Activated CD8-positive, alpha-beta T cell treated with anti-CD3 and anti-CD28 coated beads, Interleukin-2, amount 10 ng/mL, durations not matched to agents 7 days and 5 days (primary cell): ENCODE results near the gene APOF. TPM values are rescaled to one million over a fixed set of nuclear protein-coding genes. Genes with fewer than 3 reads are reported as not detected.

Experiments
- ATAC-seq: fragments of 150-1000 bp; cut with Tn5 transposase; one replicate; pipeline ENCODE4 v1.10.0; 2021; ENCODE audit warnings: moderate library complexity
- CTCF ChIA-PET: fragments of 350-600 bp; sonication (Branson Sonifier 250); formaldehyde crosslinking; loops from one replicate; lab custom pipeline; 2021; ENCODE audit warnings: antibody characterized with exemption; lab: Charles Lee
- POLR2A ChIA-PET: fragments of 350-600 bp; sonication (Branson Sonifier 250); formaldehyde crosslinking; loops from one replicate; lab custom pipeline; 2021; ENCODE audit warnings: antibody characterized with exemption; lab: Charles Lee
- DNase-seq: peaks from one replicate; pipeline ENCODE4 v3.0.0-alpha.2; 2020
- H3K27ac Mint-ChIP-seq: one replicate; pipeline ENCODE4 v1.8.0; 2021; ENCODE audit warnings: mild to moderate bottlenecking, mixed read lengths
- H3K27me3 Mint-ChIP-seq: one replicate; pipeline ENCODE4 v1.8.0; 2021; ENCODE audit warnings: low read depth, mixed read lengths
- H3K36me3 Mint-ChIP-seq: one replicate; pipeline ENCODE4 v1.8.0; 2021; ENCODE audit warnings: low read depth, mixed read lengths
- H3K4me1 Mint-ChIP-seq: one replicate; pipeline ENCODE4 v1.8.0; 2021; ENCODE audit warnings: low read depth, mixed read lengths
- H3K4me3 Mint-ChIP-seq: one replicate; pipeline ENCODE4 v1.8.0; 2021; ENCODE audit warnings: mild to moderate bottlenecking, mixed read lengths
- H3K9me3 Mint-ChIP-seq: one replicate; pipeline ENCODE4 v1.8.0; 2022; ENCODE audit warnings: mixed read lengths; ENCODE audit not compliant: insufficient read depth
- total RNA-seq, 2 experiments: library from RNA; stranded (reverse); gene quantifications; one replicate each; pipeline ENCODE4 v1.2.3, GENCODE V29; 2021

Gene APOF
- total RNA-seq, 2 experiments from 2014 or later = not detected

GRCh38 chr12:56389412-56389811, 26.8 kb upstream of the APOF start:
- H3K4me1 Mint-ChIP-seq = no peaks in the 10 kb centered on the region
- ChIA-PET POLR2A (no interaction called here), CTCF (no interaction called here)
- H3K9me3 Mint-ChIP-seq = no peaks in the 10 kb centered on the region
- H3K27me3 Mint-ChIP-seq = peaks cover 5% of the 10 kb centered on the region
- no peak overlapping the region for H3K4me3 Mint-ChIP-seq
- H3K36me3 Mint-ChIP-seq = no peaks in the 10 kb centered on the region
- no peak overlapping the region for H3K27ac Mint-ChIP-seq
- DNase-seq = no peak
- ATAC-seq = no peak

GRCh38 chr12:56387152-56387736, 24.6 kb upstream of the APOF start:
- POLR2A ChIA-PET = no interaction called here
- H3K27me3 Mint-ChIP-seq = peaks cover 2% of the 10 kb centered on the region

DNA sequence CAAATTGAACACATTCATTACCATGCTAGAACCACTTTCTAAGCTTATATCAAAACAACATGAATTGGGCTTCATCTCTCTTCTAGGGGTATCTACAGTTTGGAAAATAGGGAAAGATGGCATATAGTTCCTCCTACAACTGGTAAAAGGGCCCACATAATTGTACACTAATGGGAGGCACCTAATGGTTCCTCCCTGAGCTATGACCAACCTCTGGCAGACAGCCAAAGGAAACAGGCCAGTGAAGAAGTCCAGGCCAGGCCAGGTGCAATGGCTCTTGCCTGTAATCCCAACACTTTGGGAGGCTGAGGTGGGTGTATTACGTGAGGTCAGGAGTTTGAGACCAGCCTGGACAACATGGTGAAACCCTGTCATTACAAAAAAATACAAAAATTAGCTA, 23.2 kb upstream of the APOF start:
- no peak overlapping the region for H3K27ac Mint-ChIP-seq
- no peaks in the 10 kb centered on the region for H3K9me3 Mint-ChIP-seq
- no peaks in the 10 kb centered on the region for H3K36me3 Mint-ChIP-seq
- H3K4me1 Mint-ChIP-seq = no peaks in the 10 kb centered on the region
- H3K4me3 Mint-ChIP-seq = no peak overlapping the region
- ATAC-seq = no peak
- H3K27me3 Mint-ChIP-seq = peaks cover 2% of the 10 kb centered on the region
- ChIA-PET POLR2A (no interaction called here), CTCF (no interaction called here)
- no peak for DNase-seq

More at GRCh38 chr12:56387152-56387736, 24.6 kb upstream of the APOF start:
- Mint-ChIP-seq H3K4me1 (no peaks in the 10 kb centered on the region), H3K9me3 (no peaks in the 10 kb centered on the region), H3K27ac (no peak overlapping the region), H3K4me3 (no peak overlapping the region), H3K36me3 (no peaks in the 10 kb centered on the region)
- CTCF ChIA-PET = no interaction called here
- ATAC-seq (no peak), DNase-seq (no peak)

DNA sequence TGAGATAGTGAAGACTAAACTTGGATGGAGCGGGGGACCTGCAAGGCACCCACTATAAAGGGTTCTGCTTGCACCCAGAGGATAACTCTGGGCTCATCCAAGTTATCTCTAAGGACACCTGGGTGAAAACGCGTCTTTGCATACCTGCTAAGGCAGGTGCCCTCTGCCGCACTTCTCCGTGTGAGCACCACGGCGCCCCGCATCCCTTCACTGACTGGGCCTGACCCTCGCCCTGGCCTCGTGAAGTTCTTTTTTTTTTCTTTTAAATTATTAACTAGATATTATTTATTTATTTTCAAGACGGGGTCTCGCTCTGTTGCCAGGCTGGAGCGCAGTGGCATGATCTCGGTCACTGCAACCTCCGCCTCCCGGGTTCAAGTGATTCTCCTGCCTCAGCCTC, 20.0 kb upstream of the APOF start:
- ChIA-PET POLR2A (no interaction called here), CTCF (interaction anchor here (0.9 kb wide), 1 partner anchor 81 kb away, joined by 3 read pairs; no protein-coding TSS in a partner anchor)
- H3K36me3 Mint-ChIP-seq = no peaks in the 10 kb centered on the region
- no peaks in the 10 kb centered on the region for H3K4me1 Mint-ChIP-seq
- ATAC-seq (no peak), DNase-seq (no peak)
- H3K27me3 Mint-ChIP-seq = peaks cover 2% of the 10 kb centered on the region
- H3K4me3 Mint-ChIP-seq = no peak overlapping the region
- H3K9me3 Mint-ChIP-seq = no peaks in the 10 kb centered on the region
- H3K27ac Mint-ChIP-seq = no peak overlapping the region

- H3K4me3 Mint-ChIP-seq = no peak overlapping the region
- H3K4me1 Mint-ChIP-seq = no peaks in the 10 kb centered on the region
- ChIA-PET CTCF (interaction anchor here (1.0 kb wide), 1 partner anchor 16 kb away, joined by 5 read pairs; no protein-coding TSS in a partner anchor), POLR2A (no interaction called here)
- H3K27ac Mint-ChIP-seq = no peak overlapping the region
- no peaks in the 10 kb centered on the region for H3K9me3 Mint-ChIP-seq
- H3K36me3 Mint-ChIP-seq = no peaks in the 10 kb centered on the region
- no peak for ATAC-seq
- DNase-seq = no peak
- H3K27me3 Mint-ChIP-seq = no peaks in the 10 kb centered on the region
Observed at GRCh38 chr12:56377989-56378316, 15.3 kb upstream of the APOF start.

DNA sequence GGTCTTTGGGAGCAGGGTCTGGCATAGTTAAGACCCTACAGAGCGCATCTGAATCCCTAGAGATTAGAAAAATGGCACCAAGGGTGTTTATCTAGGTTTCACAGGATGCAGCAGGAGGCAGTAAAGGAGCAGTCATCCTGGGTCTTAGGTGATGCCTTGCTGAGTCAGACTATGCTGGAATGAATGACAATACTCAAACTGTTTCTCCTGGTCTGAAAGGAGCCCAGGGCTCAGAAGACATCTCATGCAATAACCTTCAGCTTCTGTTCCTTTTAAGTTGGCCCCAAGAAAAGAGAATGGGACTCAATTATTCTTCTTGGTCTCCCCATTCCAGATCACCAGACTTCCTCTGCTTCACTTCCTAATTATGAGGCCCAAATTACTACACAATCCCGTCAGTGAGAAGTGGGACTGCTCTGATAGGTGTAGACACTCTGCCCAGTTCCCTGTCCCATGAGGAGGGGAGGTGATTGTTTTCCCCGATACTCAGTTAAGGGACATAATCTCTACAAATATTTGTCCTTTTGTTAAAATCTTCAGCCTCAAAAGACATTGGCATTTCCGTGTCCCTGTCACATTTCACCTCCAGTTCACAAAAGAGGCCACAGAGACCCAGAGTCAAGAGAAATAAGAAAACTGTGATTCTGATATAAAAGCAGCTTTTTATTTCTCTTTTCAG, 14.8 kb upstream of the APOF start:
- POLR2A ChIA-PET = no interaction called here

GRCh38 chr12:56375598-56376434, 13.2 kb upstream of the APOF start:
- Mint-ChIP-seq H3K27ac (no peak overlapping the region), H3K27me3 (peaks cover 9% of the 10 kb centered on the region), H3K4me3 (no peak overlapping the region), H3K4me1 (no peaks in the 10 kb centered on the region), H3K9me3 (peaks cover 3% of the 10 kb centered on the region), H3K36me3 (no peaks in the 10 kb centered on the region)
- ChIA-PET CTCF (interaction anchor here (1.2 kb wide), 1 partner anchor 14 kb away, joined by 3 read pairs; no protein-coding TSS in a partner anchor), POLR2A (no interaction called here)
- no peak for ATAC-seq
- DNase-seq = no peak

More for the DNA sequence above, 14.8 kb upstream of the APOF start:
- H3K27me3 Mint-ChIP-seq = peaks cover 3% of the 10 kb centered on the region
- H3K4me3 Mint-ChIP-seq = no peak overlapping the region
- no peaks in the 10 kb centered on the region for H3K36me3 Mint-ChIP-seq
- H3K27ac Mint-ChIP-seq = no peak overlapping the region
- ATAC-seq (no peak), DNase-seq (no peak)
- H3K9me3 Mint-ChIP-seq = no peaks in the 10 kb centered on the region
- CTCF ChIA-PET = interaction anchor here (1.0 to 1.2 kb wide), 2 partner anchors 15 to 16 kb away, joined by 3 to 5 read pairs; no protein-coding TSS in a partner anchor
- H3K4me1 Mint-ChIP-seq = no peaks in the 10 kb centered on the region

DNA sequence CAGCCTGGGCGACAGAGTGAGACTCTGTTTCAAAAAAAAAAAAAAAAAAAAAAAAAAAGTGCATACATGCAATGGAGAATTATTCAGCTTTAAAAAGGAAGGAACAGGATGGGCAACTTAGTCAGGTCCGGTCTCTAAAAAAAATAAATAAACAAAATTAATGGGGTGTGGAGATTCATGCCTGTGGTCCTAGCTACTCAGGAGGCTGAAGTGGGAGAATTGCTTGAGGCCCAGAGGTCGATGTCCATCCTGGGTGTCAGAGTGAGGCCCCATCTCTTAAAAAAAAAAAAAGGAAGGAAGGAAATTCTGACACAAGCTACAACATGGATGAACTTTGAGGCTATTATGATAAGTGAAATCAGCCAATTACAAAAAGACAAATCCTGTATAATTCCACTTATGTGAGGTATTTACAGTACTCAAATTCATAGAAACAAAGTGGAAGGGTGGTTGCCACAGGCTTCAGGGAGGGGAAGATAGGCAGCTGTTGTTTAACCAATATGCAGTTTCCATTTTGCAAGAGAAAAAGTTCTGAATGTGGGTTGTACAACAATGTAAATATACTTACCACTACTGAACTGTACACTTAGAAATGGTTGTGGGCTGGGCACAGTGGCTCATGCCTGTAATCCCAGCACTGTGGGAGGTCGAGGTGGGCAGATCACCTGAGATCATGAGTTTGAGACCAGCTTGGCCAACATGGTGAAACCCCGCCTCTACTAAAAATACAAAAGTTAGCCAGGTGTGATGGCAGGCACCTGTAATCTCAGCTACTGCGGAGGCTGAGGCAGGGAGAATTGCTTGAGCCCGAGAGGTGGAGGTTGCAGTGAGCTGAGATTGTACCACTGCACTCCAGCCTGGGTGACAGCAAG, 12.3 kb upstream of the APOF start:
- ATAC-seq (no peak), DNase-seq (no peak)
- H3K36me3 Mint-ChIP-seq = no peaks in the 10 kb centered on the region
- CTCF ChIA-PET = no interaction called here
- H3K4me3 Mint-ChIP-seq = no peak overlapping the region
- POLR2A ChIA-PET = no interaction called here
- H3K9me3 Mint-ChIP-seq = peaks cover 3% of the 10 kb centered on the region
- H3K27me3 Mint-ChIP-seq = peaks cover 9% of the 10 kb centered on the region
- no peaks in the 10 kb centered on the region for H3K4me1 Mint-ChIP-seq
- no peak overlapping the region for H3K27ac Mint-ChIP-seq

GRCh38 chr12:56373515-56373914, 10.9 kb upstream of the APOF start:
- Mint-ChIP-seq H3K36me3 (no peaks in the 10 kb centered on the region), H3K4me1 (no peaks in the 10 kb centered on the region), H3K27ac (no peak overlapping the region), H3K4me3 (no peak overlapping the region), H3K27me3 (peaks cover 9% of the 10 kb centered on the region), H3K9me3 (peaks cover 3% of the 10 kb centered on the region)
- DNase-seq = no peak
- ChIA-PET CTCF (no interaction called here), POLR2A (interaction anchor here (1.3 kb wide), 1 partner anchor 13 kb away, joined by 6 read pairs; the partner anchor contains the start of gene STAT2)
- ATAC-seq = no peak

GRCh38 chr12:56366948-56367347, 4.3 kb upstream of the APOF start:
- ATAC-seq (no peak), DNase-seq (no peak)
- Mint-ChIP-seq H3K4me1 (no peaks in the 10 kb centered on the region), H3K4me3 (no peak overlapping the region), H3K9me3 (peaks cover 3% of the 10 kb centered on the region), H3K36me3 (no peaks in the 10 kb centered on the region), H3K27ac (no peak overlapping the region), H3K27me3 (peaks cover 6% of the 10 kb centered on the region)
- POLR2A ChIA-PET = no interaction called here
- CTCF ChIA-PET = no interaction called here

GRCh38 chr12:56361487-56362129, 1.0 kb downstream of the APOF start:
- no peaks in the 10 kb centered on the region for H3K27me3 Mint-ChIP-seq
- ChIA-PET CTCF (interaction anchor here (0.9 to 5.4 kb wide), 5 partner anchors 15 to 623 kb away, joined by 3 to 62 read pairs (median 5); partner anchors contain the start of gene SMARCC2), POLR2A (interaction anchor here (1.8 to 5.0 kb wide), 5 partner anchors 15 to 108 kb away, joined by 11 to 60 read pairs (median 30); partner anchors contain the start of genes CNPY2, IL23A and TIMELESS)
- DNase-seq = no peak
- no peaks in the 10 kb centered on the region for H3K9me3 Mint-ChIP-seq
- peaks cover 20% of the 10 kb centered on the region for H3K4me1 Mint-ChIP-seq
- H3K27ac Mint-ChIP-seq = peak overlapping the region; percentile 97
- H3K4me3 Mint-ChIP-seq = peak overlapping the region; percentile 93
- peaks cover 18% of the 10 kb centered on the region for H3K36me3 Mint-ChIP-seq
- no peak for ATAC-seq
